Gastrocnemius medialis (tissue), 4 donors: ENCODE results near the gene OTOG.

Source experiments
- POLR2A ChIP-seq, 2 donors: fragments of 450-650 bp; IDR thresholded peaks; one replicate each; pipeline ENCODE4 v1.6.1; 2017; ENCODE audit warnings: antibody characterized with exemption in 2 of 2, mild to moderate bottlenecking in 2 of 2, moderate library complexity in 2 of 2
- TF ChIP-seq, protein P1 (sequence below), 5 experiments: fragments of 450-650 bp in 3 of 5; fragments of 200-600 bp in 2 of 5; sonication (generic) in 2 of 5; IDR thresholded peaks in 4 of 5; conservative IDR thresholded peaks in 1 of 5; 1 replicate in 4 of 5; 2 replicates in 1 of 5; pipeline ENCODE4 v1.5.1; 2016 to 2019; ENCODE audit warnings: antibody characterized with exemption in 5 of 5, mild to moderate bottlenecking in 3 of 5, moderate library complexity in 3 of 5

DNA sequence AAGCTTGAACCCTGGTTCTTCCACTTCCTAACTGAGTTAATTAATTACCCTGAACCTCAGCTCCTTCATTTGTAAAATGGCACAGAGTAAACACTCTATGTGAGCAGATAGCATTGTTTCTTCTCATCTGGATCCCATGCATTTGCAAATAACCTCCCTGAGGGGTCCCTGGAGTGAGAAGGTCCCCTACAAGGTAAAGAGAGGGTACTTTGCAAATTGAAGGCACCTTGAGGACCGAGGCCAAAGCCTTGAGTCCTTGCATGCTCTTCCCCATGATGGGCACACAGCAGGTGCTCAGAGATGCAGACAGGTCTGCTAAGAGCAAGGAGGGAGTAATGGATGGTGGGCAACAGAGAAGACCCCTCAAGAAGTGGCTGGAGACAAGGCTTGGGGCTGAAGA is 33.2 kb downstream of the OTOG start:
- TF ChIP-seq, protein P1, sequence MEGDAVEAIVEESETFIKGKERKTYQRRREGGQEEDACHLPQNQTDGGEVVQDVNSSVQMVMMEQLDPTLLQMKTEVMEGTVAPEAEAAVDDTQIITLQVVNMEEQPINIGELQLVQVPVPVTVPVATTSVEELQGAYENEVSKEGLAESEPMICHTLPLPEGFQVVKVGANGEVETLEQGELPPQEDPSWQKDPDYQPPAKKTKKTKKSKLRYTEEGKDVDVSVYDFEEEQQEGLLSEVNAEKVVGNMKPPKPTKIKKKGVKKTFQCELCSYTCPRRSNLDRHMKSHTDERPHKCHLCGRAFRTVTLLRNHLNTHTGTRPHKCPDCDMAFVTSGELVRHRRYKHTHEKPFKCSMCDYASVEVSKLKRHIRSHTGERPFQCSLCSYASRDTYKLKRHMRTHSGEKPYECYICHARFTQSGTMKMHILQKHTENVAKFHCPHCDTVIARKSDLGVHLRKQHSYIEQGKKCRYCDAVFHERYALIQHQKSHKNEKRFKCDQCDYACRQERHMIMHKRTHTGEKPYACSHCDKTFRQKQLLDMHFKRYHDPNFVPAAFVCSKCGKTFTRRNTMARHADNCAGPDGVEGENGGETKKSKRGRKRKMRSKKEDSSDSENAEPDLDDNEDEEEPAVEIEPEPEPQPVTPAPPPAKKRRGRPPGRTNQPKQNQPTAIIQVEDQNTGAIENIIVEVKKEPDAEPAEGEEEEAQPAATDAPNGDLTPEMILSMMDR (IDR thresholded peaks at IDR 0.05 in 4 of 5, conservative IDR thresholded peaks at IDR 0.05 in 1 of 5), result no peak
- TF ChIP-seq POLR2A (IDR thresholded peaks at IDR 0.05), result no peak
